ENCODE results near the gene GNAS.

GRCh38 chr20:58908941-58909340, 56.4 kb downstream of the GNAS start:
- TF ChIP-seq, protein P1, sequence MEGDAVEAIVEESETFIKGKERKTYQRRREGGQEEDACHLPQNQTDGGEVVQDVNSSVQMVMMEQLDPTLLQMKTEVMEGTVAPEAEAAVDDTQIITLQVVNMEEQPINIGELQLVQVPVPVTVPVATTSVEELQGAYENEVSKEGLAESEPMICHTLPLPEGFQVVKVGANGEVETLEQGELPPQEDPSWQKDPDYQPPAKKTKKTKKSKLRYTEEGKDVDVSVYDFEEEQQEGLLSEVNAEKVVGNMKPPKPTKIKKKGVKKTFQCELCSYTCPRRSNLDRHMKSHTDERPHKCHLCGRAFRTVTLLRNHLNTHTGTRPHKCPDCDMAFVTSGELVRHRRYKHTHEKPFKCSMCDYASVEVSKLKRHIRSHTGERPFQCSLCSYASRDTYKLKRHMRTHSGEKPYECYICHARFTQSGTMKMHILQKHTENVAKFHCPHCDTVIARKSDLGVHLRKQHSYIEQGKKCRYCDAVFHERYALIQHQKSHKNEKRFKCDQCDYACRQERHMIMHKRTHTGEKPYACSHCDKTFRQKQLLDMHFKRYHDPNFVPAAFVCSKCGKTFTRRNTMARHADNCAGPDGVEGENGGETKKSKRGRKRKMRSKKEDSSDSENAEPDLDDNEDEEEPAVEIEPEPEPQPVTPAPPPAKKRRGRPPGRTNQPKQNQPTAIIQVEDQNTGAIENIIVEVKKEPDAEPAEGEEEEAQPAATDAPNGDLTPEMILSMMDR (IDR thresholded peaks at IDR 0.05), result no peak
- TF ChIP-seq POLR2A (IDR thresholded peaks at IDR 0.05), result no peak

Data from gastroesophageal sphincter (tissue), 3 donors.